H1 (cell line): ENCODE measurements around the gene DLL3. TPM values are rescaled to one million over a fixed set of nuclear protein-coding genes. Genes with fewer than 3 reads are reported as not detected.

Source experiments
- ASH2L ChIP-seq: fragments of 200-600, 300-600 bp; sonication (generic); IDR thresholded peaks from one replicate; pipeline ENCODE4 v1.7.1; 2017; ENCODE audit warnings: low read length
- BACH1 ChIP-seq: IDR thresholded peaks from 2 replicates; pipeline ENCODE4 v1.6.1; 2012; ENCODE audit warnings: low read length, improper control_type of control experiment
- BRCA1 ChIP-seq: IDR thresholded peaks from 2 replicates; pipeline ENCODE4 v1.6.1; 2012; ENCODE audit warnings: low read depth, low read length, improper control_type of control experiment
- CBX5 ChIP-seq: fragments of 300-800, 300-1000 bp; sonication (generic); IDR thresholded peaks from 2 replicates; pipeline ENCODE4 v1.7.1; 2016; ENCODE audit warnings: antibody characterized with exemption, low read length, low read depth
- CHD1 ChIP-seq: IDR thresholded peaks from 2 replicates; pipeline ENCODE4 v1.6.1; 2012; ENCODE audit warnings: low read depth, low read length, improper control_type of control experiment
- CHD2 ChIP-seq: IDR thresholded peaks from 2 replicates; pipeline ENCODE4 v1.6.1; 2012; ENCODE audit warnings: low read length, improper control_type of control experiment
- CREB1 ChIP-seq: IDR thresholded peaks from 2 replicates; pipeline ENCODE4 v1.6.1; 2012; ENCODE audit warnings: inconsistent platforms
- CTBP2 ChIP-seq: IDR thresholded peaks from 2 replicates; pipeline ENCODE4 v1.7.0; 2011; ENCODE audit warnings: borderline replicate concordance, mild to moderate bottlenecking, moderate library complexity, mixed read lengths, low read length; ENCODE audit not compliant: insufficient read depth, insufficient read length
- EGR1 ChIP-seq: IDR thresholded peaks from 2 replicates; pipeline ENCODE4 v1.6.1; 2011; ENCODE audit warnings: low read depth, low read length, borderline replicate concordance
- FOSL1 ChIP-seq: IDR thresholded peaks from 2 replicates; pipeline ENCODE4 v1.6.1; 2011; ENCODE audit warnings: mild to moderate bottlenecking, low read depth, low read length, moderate library complexity; ENCODE audit not compliant: insufficient read depth
- GTF2F1 ChIP-seq: IDR thresholded peaks from 2 replicates; pipeline ENCODE4 v1.6.1; 2012; ENCODE audit warnings: low read depth, low read length, improper control_type of control experiment, borderline replicate concordance
- HDAC6 ChIP-seq: IDR thresholded peaks from one replicate; pipeline ENCODE4 v1.7.1; 2012; ENCODE audit warnings: low read depth, mild to moderate bottlenecking, inconsistent platforms, low read length, moderate library complexity
- JUN ChIP-seq: IDR thresholded peaks from 2 replicates; pipeline ENCODE4 v1.6.1; 2011; ENCODE audit warnings: low read depth, mild to moderate bottlenecking, improper control_type of control experiment, low read length
- KDM1A ChIP-seq: fragments of 200-600, 300-600 bp; sonication (generic); IDR thresholded peaks from 2 replicates; pipeline ENCODE4 v1.7.1; 2016; ENCODE audit warnings: mild to moderate bottlenecking, low read length, borderline replicate concordance
- MAX ChIP-seq: IDR thresholded peaks from 2 replicates; pipeline ENCODE4 v1.6.1; 2012; ENCODE audit warnings: inconsistent platforms
- NANOG ChIP-seq: IDR thresholded peaks from 2 replicates; pipeline ENCODE4 v1.6.1; 2011; ENCODE audit warnings: low read length, low read depth, mild to moderate bottlenecking, inconsistent platforms; ENCODE audit not compliant: insufficient read depth, poor library complexity, severe bottlenecking
- NRF1 ChIP-seq: IDR thresholded peaks from 2 replicates; pipeline ENCODE4 v1.6.1; 2011; ENCODE audit warnings: mild to moderate bottlenecking, low read depth, low read length, improper control_type of control experiment
- POLR2A ChIP-seq, 2 experiments: IDR thresholded peaks; 1 replicate in 1 of 2; 2 replicates in 1 of 2; pipeline ENCODE4 v1.6.1; 2011; ENCODE audit warnings: low read depth in 2 of 2, low read length in 2 of 2, mild to moderate bottlenecking in 2 of 2; ENCODE audit errors: control extremely low read depth in 1 of 2
- RNF2 ChIP-seq: fragments of 200-900, 300-1000 bp; sonication (generic); IDR thresholded peaks from 2 replicates; pipeline ENCODE4 v1.7.1; 2016; ENCODE audit warnings: borderline replicate concordance, low read depth, mild to moderate bottlenecking, antibody characterized with exemption, low read length; ENCODE audit not compliant: poor library complexity, severe bottlenecking; ENCODE audit errors: missing control alignments
- SIN3A ChIP-seq, 2 experiments: IDR thresholded peaks in 1 of 2; conservative IDR thresholded peaks in 1 of 2; 2 replicates each; pipeline ENCODE4 v1.6.1; 2011 to 2012; ENCODE audit warnings: low read length in 2 of 2, improper control_type of control experiment in 1 of 2, low read depth in 1 of 2, mild to moderate bottlenecking in 1 of 2
- TAF1 ChIP-seq: IDR thresholded peaks from 2 replicates; pipeline ENCODE4 v1.6.1; 2011; ENCODE audit warnings: mild to moderate bottlenecking, low read depth, low read length
- USF2 ChIP-seq: IDR thresholded peaks from 2 replicates; pipeline ENCODE4 v1.6.1; 2011; ENCODE audit warnings: low read length, improper control_type of control experiment
- polyA plus RNA-seq, 7 experiments: library from polyadenylated mRNA; depleted of rRNA in 3 of 7; stranded (reverse) in 5 of 7; unstranded in 2 of 7; fragments of >200 nt in 5 of 7; fragments of 200-250 nt in 2 of 7; gene quantifications; 1 replicate in 5 of 7; 2 replicates in 1 of 7; 4 replicates in 1 of 7; pipeline versions ENCODE4 v1.2.1 to v1.2.3, GENCODE V29; 2011 to 2013; ENCODE audit warnings: missing spikeins in 2 of 7, mixed read lengths in 2 of 7
- total RNA-seq: library from RNA; stranded (reverse); fragmentation: NEBNext Ultra II Directional; extraction: Animal tissue kit (Norgen Biotek cat#: 25700); gene quantifications from 2 replicates; pipeline ENCODE4 v1.2.1, GENCODE V29; 2021

The DLL3 gene
- total and polyA plus RNA-seq, 2 of the 8 experiments (the other 6 are each of a cell fraction or from before 2014, with no cell fraction given) = 12.2 to 13.8 TPM

- TF ChIP-seq SIN3A (conservative IDR thresholded peaks at IDR 0.05 in 1 of 2, IDR thresholded peaks at IDR 0.05 in 1 of 2; ENCODE audit: low read depth in 1 of 2, low read length in 2 of 2) = peak; percentile 4 to 73; a peak in 2 of 4 replicates
- no peak for TF ChIP-seq RNF2
- TF ChIP-seq CTBP2 = no peak
- peak; percentile 56; the same call in 1 of the 2 replicates for TF ChIP-seq GTF2F1
- TF ChIP-seq USF2 = no peak
- no peak for TF ChIP-seq KDM1A
- TF ChIP-seq FOSL1 = no peak
- TF ChIP-seq POLR2A (IDR thresholded peaks at IDR 0.05; ENCODE audit: control extremely low read depth in 1 of 2, low read depth in 2 of 2, low read length in 2 of 2) = peak in 1 of 2 experiments; percentile 83; a peak in 2 of 3 replicates
- no peak for TF ChIP-seq HDAC6
- peak; percentile 72 for TF ChIP-seq ASH2L
- 0 out of 2 replicates have a peak, but pooled peaks have one; percentile 28 for TF ChIP-seq BACH1
- TF ChIP-seq CBX5 = no peak
- TF ChIP-seq CHD1 = no peak
- TF ChIP-seq CREB1 = peak; percentile 58
- TF ChIP-seq CHD2 = no peak
- peak; percentile 79 for TF ChIP-seq TAF1
- TF ChIP-seq JUN = no peak
- TF ChIP-seq MAX = peak; percentile 75
- no peak for TF ChIP-seq BRCA1
- TF ChIP-seq NANOG = no peak
- TF ChIP-seq NRF1 = peak; percentile 78
- peak; percentile 84; the same call in 1 of the 2 replicates for TF ChIP-seq EGR1
Observed at GRCh38 chr19:39539518-39540332, 41.0 kb downstream of the DLL3 start, which contains the start of gene EID2 (continued).
